CD4-positive, alpha-beta T cell (primary cell): ENCODE data around the gene BCL2L12. TPM values are rescaled to one million over a fixed set of nuclear protein-coding genes. Genes with fewer than 3 reads are reported as not detected.
A peak's percentile ranks its signal among the peaks of the same experiment; 100 is the strongest.

Experiments
- ATAC-seq: fragments of 200-7000 bp; cut with Tn5 transposase; one replicate; pipeline ENCODE4 v1.10.0; 2022; ENCODE audit warnings: mild to moderate bottlenecking; ENCODE audit not compliant: poor library complexity
- CTCF ChIA-PET: fragments of 350-600 bp; sonication (Branson Sonifier 250); formaldehyde crosslinking; loops from one replicate; lab custom pipeline; 2021; ENCODE audit warnings: antibody characterized with exemption, inconsistent platforms; lab: Charles Lee
- POLR2A ChIA-PET: fragments of 350-600 bp; sonication (Branson Sonifier 250); formaldehyde crosslinking; loops from one replicate; lab custom pipeline; 2021; ENCODE audit warnings: antibody characterized with exemption, inconsistent platforms; lab: Charles Lee
- DNase-seq, 14 experiments: peaks; one replicate each; pipeline ENCODE4 v3.0.0-alpha.2; 2013 to 2020; ENCODE audit warnings: mixed read lengths in 2 of 14
- H3K27ac ChIP-seq, 2 donors: one replicate each; pipeline versions ENCODE4 v1.5.1 to v1.7.0; 2013; ENCODE audit warnings: low read length in 2 of 2, low read depth in 1 of 2, mild to moderate bottlenecking in 1 of 2
- H3K27me3 ChIP-seq, 2 experiments: 1 replicate in 1 of 2; 2 replicates in 1 of 2; pipeline versions ENCODE4 v1.6.1 to v1.7.0; 2013; ENCODE audit warnings: low read length in 2 of 2, control low read depth in 1 of 2, mild to moderate bottlenecking in 1 of 2, moderate library complexity in 1 of 2; ENCODE audit not compliant: insufficient read depth in 2 of 2, control insufficient read depth in 1 of 2
- H3K36me3 ChIP-seq: one replicate; pipeline ENCODE4 v1.6.1; 2013; ENCODE audit warnings: low read length, control low read depth; ENCODE audit not compliant: insufficient read depth
- H3K4me1 ChIP-seq: one replicate; pipeline ENCODE4 v1.6.1; 2013; ENCODE audit warnings: low read length, control low read depth; ENCODE audit not compliant: insufficient read depth
- H3K4me3 ChIP-seq: one replicate; pipeline ENCODE4 v1.5.1; 2013; ENCODE audit warnings: mild to moderate bottlenecking, low read length, moderate library complexity
- H3K9me3 ChIP-seq, 2 experiments: 1 replicate in 1 of 2; 2 replicates in 1 of 2; pipeline versions ENCODE4 v1.6.1 to v1.7.0; 2013; ENCODE audit warnings: low read length in 2 of 2, mild to moderate bottlenecking in 2 of 2, control low read depth in 1 of 2, moderate library complexity in 1 of 2; ENCODE audit not compliant: control insufficient read depth in 1 of 2, insufficient read depth in 1 of 2
- H3K27ac Mint-ChIP-seq: one replicate; pipeline ENCODE4 v1.8.0; 2020; ENCODE audit warnings: mixed read lengths
- H3K27me3 Mint-ChIP-seq: one replicate; pipeline ENCODE4 v1.8.0; 2021; ENCODE audit warnings: mixed read lengths
- H3K36me3 Mint-ChIP-seq: one replicate; pipeline ENCODE4 v1.8.0; 2021; ENCODE audit warnings: low read depth, mixed read lengths
- H3K4me1 Mint-ChIP-seq: one replicate; pipeline ENCODE4 v1.8.0; 2021; ENCODE audit warnings: low read depth, mixed read lengths
- H3K4me3 Mint-ChIP-seq: one replicate; pipeline ENCODE4 v1.8.0; 2020; ENCODE audit warnings: mild to moderate bottlenecking, mixed read lengths
- H3K9me3 Mint-ChIP-seq: one replicate; pipeline ENCODE4 v1.8.0; 2020; ENCODE audit warnings: mixed read lengths
- CTCF ChIP-seq: fragments of 200-600 bp; IDR thresholded peaks from one replicate; pipeline ENCODE4 v1.8.0; 2022; ENCODE audit warnings: antibody characterized with exemption, mild to moderate bottlenecking
- intact Hi-C, 2 experiments: fragments of 100-400 bp; cut with DNase I in 1 of 2; cut with micrococcal nuclease in 1 of 2; formaldehyde crosslinking; loops; one replicate each; pipeline versions ENCODE4 v1.15.1 to v1.9.0; 2023 to 2025; cut with DNase I, micrococcal nuclease
- total RNA-seq, 174 experiments: library from RNA in 2 of 174; stranded (reverse) in 2 of 174; gene quantifications; one replicate each; pipeline ENCODE4 v1.2.3 and lab custom pipeline; 2021 to 2026

The BCL2L12 gene
- total RNA-seq, 2 experiments from 2014 or later: 9.9 to 11.3 TPM

GRCh38 chr19:49666120-49666444, 349 bp downstream of the BCL2L12 start:
- TF ChIP-seq CTCF: no peak
- peaks cover 19% of the 10 kb centered on the region for H3K36me3 ChIP-seq
- H3K9me3 ChIP-seq: no peaks in the 10 kb centered on the region
- no peak for DNase-seq
- peak overlapping the region; percentile 62 for H3K4me3 ChIP-seq
- Mint-ChIP-seq H3K27me3 (no peaks in the 10 kb centered on the region), H3K27ac (peak overlapping the region; percentile 88), H3K36me3 (peaks cover 29% of the 10 kb centered on the region), H3K4me3 (peak overlapping the region; percentile 95), H3K9me3 (no peaks in the 10 kb centered on the region), H3K4me1 (peaks cover 18% of the 10 kb centered on the region)
- peak; percentile 3 for ATAC-seq
- CTCF ChIA-PET: interaction anchor here (0.8 to 1.5 kb wide), 3 partner anchors 13 to 25 kb away, joined by 3 to 4 read pairs (median 4); no protein-coding TSS in a partner anchor
- H3K27ac ChIP-seq: peak overlapping the region; percentile 57 to 90
- peaks cover 44% of the 10 kb centered on the region for H3K4me1 ChIP-seq
- POLR2A ChIA-PET: interaction anchor here (0.9 to 6.7 kb wide), 6 partner anchors 10 to 214 kb away, joined by 5 to 125 read pairs (median 25); partner anchors contain the start of genes PIH1D1, PRMT1, PRR12 and RRAS
- intact Hi-C loops: loop anchor here (1.0 to 10.0 kb wide), 2 partner anchors 9 to 1411 kb away; partner anchors contain the start of gene CARD8 (in 1 of the 2)
- no peaks in the 10 kb centered on the region for H3K27me3 ChIP-seq

GRCh38 chr19:49667473-49667872, 1.7 kb downstream of the BCL2L12 start:
- CTCF ChIA-PET: interaction anchor here (1.4 kb wide), 1 partner anchor 87 kb away, joined by 3 read pairs; the partner anchor contains the start of gene NOSIP

GRCh38 chr19:49669516-49669915, 3.8 kb downstream of the BCL2L12 start:
- no peak for TF ChIP-seq CTCF
- no peak for DNase-seq
- peaks cover 18% of the 10 kb centered on the region for H3K36me3 Mint-ChIP-seq
- no peaks in the 10 kb centered on the region for H3K27me3 ChIP-seq
- CTCF ChIA-PET: no interaction called here
- H3K4me1 ChIP-seq: peaks cover 23% of the 10 kb centered on the region
- intact Hi-C loops: loop anchor here in 1 of 2 experiments (10.0 kb wide), 1 partner anchor 1415 kb away; the partner anchor contains the start of gene CARD8
- H3K36me3 ChIP-seq: no peaks in the 10 kb centered on the region
- POLR2A ChIA-PET: no interaction called here
- no peak overlapping the region for H3K27ac ChIP-seq
- H3K4me3 ChIP-seq: no peak overlapping the region
- peaks cover 16% of the 10 kb centered on the region for H3K4me1 Mint-ChIP-seq
- no peaks in the 10 kb centered on the region for H3K9me3 ChIP-seq
- H3K27ac Mint-ChIP-seq: no peak overlapping the region
- H3K27me3 Mint-ChIP-seq: no peaks in the 10 kb centered on the region
- no peaks in the 10 kb centered on the region for H3K9me3 Mint-ChIP-seq
- ATAC-seq: no peak
- H3K4me3 Mint-ChIP-seq: no peak overlapping the region

More at GRCh38 chr19:49667473-49667872, 1.7 kb downstream of the BCL2L12 start:
- Histone ChIP-seq H3K4me3 (no peak overlapping the region), H3K27me3 (no peaks in the 10 kb centered on the region), H3K36me3 (peaks cover 7% of the 10 kb centered on the region), H3K9me3 (no peaks in the 10 kb centered on the region), H3K4me1 (peaks cover 42% of the 10 kb centered on the region), H3K27ac (no peak overlapping the region)
- H3K9me3 Mint-ChIP-seq: no peaks in the 10 kb centered on the region
- peaks cover 29% of the 10 kb centered on the region for H3K36me3 Mint-ChIP-seq
- DNase-seq (no peak), ATAC-seq (no peak)
- peak overlapping the region; percentile 40 for H3K27ac Mint-ChIP-seq
- peak overlapping the region; percentile 95 for H3K4me3 Mint-ChIP-seq
- POLR2A ChIA-PET: interaction anchor here (1.3 to 1.5 kb wide), 2 partner anchors 9 to 172 kb away, joined by 4 to 6 read pairs; partner anchors contain the start of genes PRMT1 and RPS11
- H3K27me3 Mint-ChIP-seq: no peaks in the 10 kb centered on the region
- TF ChIP-seq CTCF: no peak
- H3K4me1 Mint-ChIP-seq: peaks cover 26% of the 10 kb centered on the region
- intact Hi-C loops: loop anchor here in 1 of 2 experiments (1.0 to 10.0 kb wide), 2 partner anchors 23 to 1413 kb away; partner anchors contain the start of gene CARD8
